ENCODE results near the gene SRBD1.

GRCh38 chr2:45438872-45439665 lies 172.0 kb downstream of the SRBD1 start:
- TF ChIP-seq CTCF (IDR thresholded peaks at IDR 0.05) (no peak), POLR2A (IDR thresholded peaks at IDR 0.05) (no peak)

Data from lower leg skin (tissue), 3 donors.